Mucosa of stomach (tissue), 1 donor: ENCODE measurements around the gene GNG12.
"Not testable (repeated sequence)": the region's sequence is repeated elsewhere in the genome, so short reads cannot be mapped to it uniquely, and the experiment has no call there.

Source experiments
- H3K27me3 ChIP-seq: one replicate; pipeline ENCODE4 v1.7.0; 2013; ENCODE audit warnings: mild to moderate bottlenecking, low read length; ENCODE audit not compliant: control insufficient read depth, insufficient read depth
- H3K36me3 ChIP-seq: one replicate; pipeline ENCODE4 v1.7.0; 2013; ENCODE audit warnings: low read length; ENCODE audit not compliant: control insufficient read depth, insufficient read depth
- H3K4me1 ChIP-seq: one replicate; pipeline ENCODE4 v1.7.0; 2013; ENCODE audit warnings: mild to moderate bottlenecking, low read length; ENCODE audit not compliant: control insufficient read depth, insufficient read depth
- H3K4me3 ChIP-seq: one replicate; pipeline ENCODE4 v1.7.0; 2013; ENCODE audit warnings: low read length
- H3K9ac ChIP-seq: one replicate; pipeline ENCODE4 v1.7.0; 2013; ENCODE audit warnings: mild to moderate bottlenecking, low read length, moderate library complexity
- H3K9me3 ChIP-seq: one replicate; pipeline ENCODE4 v1.7.0; 2013; ENCODE audit warnings: mild to moderate bottlenecking, low read length, moderate library complexity; ENCODE audit not compliant: control insufficient read depth
- donor health status: Pancreatic carcinoma.

GNG12 gene

DNA sequence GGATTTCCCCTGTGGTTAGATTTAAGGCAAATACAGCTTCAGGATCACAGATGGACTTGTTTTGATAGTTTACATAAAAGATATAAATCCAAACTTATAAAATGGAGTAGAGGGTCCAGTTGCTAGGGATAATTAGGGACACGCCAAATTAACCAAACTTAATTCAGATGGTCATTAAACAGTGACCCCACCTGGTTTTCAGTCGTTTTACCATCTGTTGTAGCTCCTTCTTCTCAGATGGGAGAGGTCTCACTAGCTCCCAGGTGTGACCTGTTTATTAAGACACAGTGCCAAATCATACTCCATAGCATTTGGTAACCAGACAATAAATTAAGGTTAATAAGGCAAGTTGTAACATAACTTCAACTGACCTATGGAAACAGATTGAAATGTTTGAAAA is 156.3 kb downstream of the GNG12 start:
- no peaks in the 10 kb centered on the region for H3K4me1 ChIP-seq
- H3K36me3 ChIP-seq: no peaks in the 10 kb centered on the region
- no peaks in the 10 kb centered on the region for H3K27me3 ChIP-seq
- H3K4me3 ChIP-seq: no peak overlapping the region
- no peaks in the 10 kb centered on the region for H3K9me3 ChIP-seq
- H3K9ac ChIP-seq: no peak overlapping the region

GRCh38 chr1:67676287-67676686 is 157.0 kb downstream of the GNG12 start:
- Histone ChIP-seq H3K9ac (no peak overlapping the region), H3K4me3 (no peak overlapping the region), H3K4me1 (no peaks in the 10 kb centered on the region), H3K36me3 (no peaks in the 10 kb centered on the region), H3K9me3 (no peaks in the 10 kb centered on the region), H3K27me3 (no peaks in the 10 kb centered on the region)

DNA sequence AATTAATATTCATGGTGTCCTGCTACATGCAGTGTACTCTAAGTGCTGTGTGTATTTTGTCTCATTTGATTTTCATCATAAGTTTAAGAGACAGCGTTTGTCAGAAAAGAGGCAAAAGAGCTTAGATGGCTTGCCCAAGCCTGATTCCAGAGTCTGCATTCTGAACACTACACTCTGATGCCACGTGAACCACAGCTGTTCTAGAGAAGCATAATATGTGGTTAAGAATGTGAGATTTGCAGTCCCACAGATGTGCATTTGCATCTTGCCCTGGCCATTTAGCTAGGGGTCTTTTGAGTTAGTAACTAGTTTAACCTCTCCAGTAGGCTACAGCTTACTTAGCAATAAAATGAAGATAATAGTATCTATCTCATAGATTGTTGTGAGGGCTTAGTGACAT is 157.5 kb downstream of the GNG12 start:
- Histone ChIP-seq H3K9me3 (no peaks in the 10 kb centered on the region), H3K27me3 (no peaks in the 10 kb centered on the region), H3K4me1 (no peaks in the 10 kb centered on the region), H3K9ac (no peak overlapping the region), H3K4me3 (no peak overlapping the region), H3K36me3 (no peaks in the 10 kb centered on the region)

GRCh38 chr1:67674260-67675011 is 158.8 kb downstream of the GNG12 start:
- no peak overlapping the region for H3K4me3 ChIP-seq

DNA sequence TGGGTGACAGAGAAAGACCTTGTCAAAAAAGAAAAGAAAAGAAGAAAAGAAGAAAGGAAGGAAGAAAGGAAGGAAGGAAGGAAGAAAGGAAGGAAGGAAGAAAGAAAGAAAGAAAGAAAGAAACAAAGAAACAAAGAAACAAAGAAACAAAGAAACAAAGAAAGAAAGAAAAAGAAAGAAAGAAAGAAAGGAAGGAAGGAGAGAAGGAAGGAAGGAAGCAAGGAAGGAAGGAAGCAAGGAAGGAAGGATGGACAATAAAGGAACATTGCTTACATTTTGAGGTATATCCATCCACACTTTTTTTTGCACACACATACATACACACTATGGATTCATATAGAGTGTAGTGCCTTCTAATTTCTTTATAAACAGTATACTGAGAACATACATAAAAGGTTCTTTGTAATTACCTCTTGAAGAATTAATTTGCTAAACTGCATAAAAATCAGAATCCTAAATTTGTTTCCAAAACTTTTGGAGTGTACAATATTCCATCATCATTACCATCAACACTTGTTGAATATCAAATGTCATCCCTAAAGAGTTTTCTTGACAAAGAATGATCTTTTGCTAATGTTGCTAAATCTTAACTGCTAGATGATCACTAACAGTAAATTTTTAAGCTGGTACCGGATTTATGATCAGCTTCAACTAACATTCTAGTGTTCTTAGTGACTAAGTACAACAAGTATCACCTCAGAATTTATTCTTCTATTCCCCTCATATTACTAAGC is 159.6 kb downstream of the GNG12 start:
- H3K9me3 ChIP-seq: no peaks in the 10 kb centered on the region
- H3K27me3 ChIP-seq: no peaks in the 10 kb centered on the region
- H3K9ac ChIP-seq: no peak overlapping the region
- no peak overlapping the region for H3K4me3 ChIP-seq
- H3K4me1 ChIP-seq: no peaks in the 10 kb centered on the region
- H3K36me3 ChIP-seq: no peaks in the 10 kb centered on the region

More at GRCh38 chr1:67674260-67675011, 158.8 kb downstream of the GNG12 start:
- H3K9me3 ChIP-seq: no peaks in the 10 kb centered on the region
- H3K9ac ChIP-seq: no peak overlapping the region
- no peaks in the 10 kb centered on the region for H3K4me1 ChIP-seq
- H3K36me3 ChIP-seq: no peaks in the 10 kb centered on the region
- no peaks in the 10 kb centered on the region for H3K27me3 ChIP-seq

- H3K27me3 ChIP-seq: no peaks in the 10 kb centered on the region
- no peak overlapping the region for H3K4me3 ChIP-seq
- no peak overlapping the region for H3K9ac ChIP-seq
- H3K9me3 ChIP-seq: no peaks in the 10 kb centered on the region
- H3K4me1 ChIP-seq: no peaks in the 10 kb centered on the region
- no peaks in the 10 kb centered on the region for H3K36me3 ChIP-seq
Measured at GRCh38 chr1:67672260-67672803, 160.9 kb downstream of the GNG12 start.

DNA sequence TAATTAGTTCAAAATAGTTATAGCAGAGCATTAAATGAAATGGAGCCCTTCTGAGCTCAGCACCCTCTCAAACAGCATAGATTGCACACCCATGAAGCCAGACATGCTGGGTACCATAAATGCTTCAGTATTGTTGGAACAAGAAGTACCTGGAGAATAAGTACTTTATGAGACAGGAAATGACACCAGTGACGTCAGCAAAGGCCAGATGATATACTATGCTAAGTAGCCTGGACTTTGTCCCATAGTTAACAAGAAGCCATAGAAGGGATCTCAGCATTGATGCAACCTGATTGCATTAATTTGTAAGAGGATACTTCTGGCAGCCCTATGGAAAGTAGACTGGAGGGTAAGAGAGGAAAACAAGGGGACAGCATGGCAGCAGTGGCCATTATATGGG is 164.6 kb downstream of the GNG12 start:
- no peak overlapping the region for H3K4me3 ChIP-seq
- no peaks in the 10 kb centered on the region for H3K27me3 ChIP-seq
- H3K4me1 ChIP-seq: no peaks in the 10 kb centered on the region
- no peaks in the 10 kb centered on the region for H3K9me3 ChIP-seq
- H3K36me3 ChIP-seq: no peaks in the 10 kb centered on the region
- H3K9ac ChIP-seq: no peak overlapping the region

- H3K4me1 ChIP-seq: no peaks in the 10 kb centered on the region
- no peak overlapping the region for H3K9ac ChIP-seq
- no peaks in the 10 kb centered on the region for H3K36me3 ChIP-seq
- H3K9me3 ChIP-seq: no peaks in the 10 kb centered on the region
- H3K4me3 ChIP-seq: no peak overlapping the region
- no peaks in the 10 kb centered on the region for H3K27me3 ChIP-seq
Measured at GRCh38 chr1:67666636-67667035, 166.6 kb downstream of the GNG12 start.

- H3K9me3 ChIP-seq, H3K9ac ChIP-seq, H3K4me1 ChIP-seq, H3K36me3 ChIP-seq, H3K27me3 ChIP-seq, H3K4me3 ChIP-seq: not testable (repeated sequence)
Measured at GRCh38 chr1:67665307-67665706, 168.0 kb downstream of the GNG12 start.

GRCh38 chr1:67664048-67664447 is 169.2 kb downstream of the GNG12 start:
- no peak overlapping the region for H3K4me3 ChIP-seq
- no peaks in the 10 kb centered on the region for H3K27me3 ChIP-seq
- no peak overlapping the region for H3K9ac ChIP-seq
- H3K9me3 ChIP-seq: no peaks in the 10 kb centered on the region
- H3K36me3 ChIP-seq: no peaks in the 10 kb centered on the region
- no peaks in the 10 kb centered on the region for H3K4me1 ChIP-seq

GRCh38 chr1:67662884-67663283 is 170.4 kb downstream of the GNG12 start:
- Histone ChIP-seq H3K36me3 (no peaks in the 10 kb centered on the region), H3K27me3 (no peaks in the 10 kb centered on the region), H3K4me3 (no peak overlapping the region), H3K9ac (no peak overlapping the region), H3K9me3 (no peaks in the 10 kb centered on the region), H3K4me1 (no peaks in the 10 kb centered on the region)

GRCh38 chr1:67659229-67659628 is 174.0 kb downstream of the GNG12 start:
- Histone ChIP-seq H3K36me3 (no peaks in the 10 kb centered on the region), H3K4me1 (no peaks in the 10 kb centered on the region), H3K9ac (no peak overlapping the region)

More at GRCh38 chr1:67659229-67659628, 174.0 kb downstream of the GNG12 start:
- Histone ChIP-seq H3K9me3 (no peaks in the 10 kb centered on the region), H3K27me3 (no peaks in the 10 kb centered on the region), H3K4me3 (no peak overlapping the region)
